ENCODE data around the gene CCNL2. TPM values are rescaled to one million over a fixed set of nuclear protein-coding genes. Genes with fewer than 3 reads are reported as not detected.
"Not testable (repeated sequence)": the region's sequence is repeated elsewhere in the genome, so short reads cannot be mapped to it uniquely, and the experiment has no call there.

CCNL2 gene
- total and polyA plus RNA-seq, 4 donors: 46.4 to 170 (median 104) TPM

DNA sequence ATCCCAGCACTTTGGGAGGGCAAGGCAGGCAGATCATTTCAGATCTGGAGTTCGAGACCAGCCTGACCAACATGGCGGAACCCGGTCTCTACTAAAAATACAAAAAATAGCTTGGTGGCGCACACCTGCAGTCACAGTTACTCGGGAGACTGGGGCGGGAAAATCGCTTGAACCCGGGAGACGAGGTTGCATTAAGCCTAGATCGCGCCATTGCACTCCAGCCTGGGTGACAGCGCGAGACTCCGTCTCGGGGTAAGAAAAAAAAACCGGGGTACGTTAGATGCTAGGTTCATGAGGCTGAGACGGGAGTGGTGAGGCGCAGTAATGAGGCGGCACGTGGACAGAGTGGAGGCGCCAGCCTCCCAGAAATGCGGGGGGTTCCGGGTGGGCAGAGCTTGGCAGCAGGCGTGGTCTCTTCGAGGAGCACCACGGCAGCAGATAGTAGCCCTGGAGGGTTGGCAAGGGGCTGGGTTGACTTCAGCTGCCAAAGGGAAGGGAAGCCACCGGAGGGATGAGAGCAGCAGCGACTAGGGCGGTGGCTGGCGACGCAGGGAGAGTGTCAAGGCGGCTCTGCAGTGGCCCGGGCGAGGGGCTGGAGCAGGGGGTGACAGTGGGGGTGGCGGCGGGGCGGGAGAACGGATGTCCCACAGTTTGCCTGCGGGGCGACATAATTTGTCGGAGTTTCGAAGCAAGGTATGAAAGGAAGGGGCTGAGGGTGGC, 7.1 kb upstream of the CCNL2 start:
- peaks cover 7 to 55% (median 42%) of the 10 kb centered on the region in 4 donors for H3K4me1 ChIP-seq (ENCODE audit: control insufficient read depth in 4 of 4, insufficient read depth in 4 of 4, low read length in 3 of 4)
- TF ChIP-seq HNF4A (conservative IDR thresholded peaks at IDR 0.05) (no peak), FOXA1 (IDR thresholded peaks at IDR 0.05) (no peak), SP1 (IDR thresholded peaks at IDR 0.05) (no peak), ATF3 (IDR thresholded peaks at IDR 0.05) (no peak), YY1 (IDR thresholded peaks at IDR 0.05) (no peak), NR2F2 (IDR thresholded peaks at IDR 0.05) (no peak), EGR1 (IDR thresholded peaks at IDR 0.05; ENCODE audit: low read depth in 2 of 2) (no peak), RAD21 (IDR thresholded peaks at IDR 0.05) (no peak), MAX (IDR thresholded peaks at IDR 0.05) (no peak), FOXA2 (IDR thresholded peaks at IDR 0.05) (no peak)
- TF ChIP-seq, protein P1, sequence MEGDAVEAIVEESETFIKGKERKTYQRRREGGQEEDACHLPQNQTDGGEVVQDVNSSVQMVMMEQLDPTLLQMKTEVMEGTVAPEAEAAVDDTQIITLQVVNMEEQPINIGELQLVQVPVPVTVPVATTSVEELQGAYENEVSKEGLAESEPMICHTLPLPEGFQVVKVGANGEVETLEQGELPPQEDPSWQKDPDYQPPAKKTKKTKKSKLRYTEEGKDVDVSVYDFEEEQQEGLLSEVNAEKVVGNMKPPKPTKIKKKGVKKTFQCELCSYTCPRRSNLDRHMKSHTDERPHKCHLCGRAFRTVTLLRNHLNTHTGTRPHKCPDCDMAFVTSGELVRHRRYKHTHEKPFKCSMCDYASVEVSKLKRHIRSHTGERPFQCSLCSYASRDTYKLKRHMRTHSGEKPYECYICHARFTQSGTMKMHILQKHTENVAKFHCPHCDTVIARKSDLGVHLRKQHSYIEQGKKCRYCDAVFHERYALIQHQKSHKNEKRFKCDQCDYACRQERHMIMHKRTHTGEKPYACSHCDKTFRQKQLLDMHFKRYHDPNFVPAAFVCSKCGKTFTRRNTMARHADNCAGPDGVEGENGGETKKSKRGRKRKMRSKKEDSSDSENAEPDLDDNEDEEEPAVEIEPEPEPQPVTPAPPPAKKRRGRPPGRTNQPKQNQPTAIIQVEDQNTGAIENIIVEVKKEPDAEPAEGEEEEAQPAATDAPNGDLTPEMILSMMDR (IDR thresholded peaks at IDR 0.05; ENCODE audit: low read depth, low read length, missing input control): no peak
- TF ChIP-seq, protein P2, sequence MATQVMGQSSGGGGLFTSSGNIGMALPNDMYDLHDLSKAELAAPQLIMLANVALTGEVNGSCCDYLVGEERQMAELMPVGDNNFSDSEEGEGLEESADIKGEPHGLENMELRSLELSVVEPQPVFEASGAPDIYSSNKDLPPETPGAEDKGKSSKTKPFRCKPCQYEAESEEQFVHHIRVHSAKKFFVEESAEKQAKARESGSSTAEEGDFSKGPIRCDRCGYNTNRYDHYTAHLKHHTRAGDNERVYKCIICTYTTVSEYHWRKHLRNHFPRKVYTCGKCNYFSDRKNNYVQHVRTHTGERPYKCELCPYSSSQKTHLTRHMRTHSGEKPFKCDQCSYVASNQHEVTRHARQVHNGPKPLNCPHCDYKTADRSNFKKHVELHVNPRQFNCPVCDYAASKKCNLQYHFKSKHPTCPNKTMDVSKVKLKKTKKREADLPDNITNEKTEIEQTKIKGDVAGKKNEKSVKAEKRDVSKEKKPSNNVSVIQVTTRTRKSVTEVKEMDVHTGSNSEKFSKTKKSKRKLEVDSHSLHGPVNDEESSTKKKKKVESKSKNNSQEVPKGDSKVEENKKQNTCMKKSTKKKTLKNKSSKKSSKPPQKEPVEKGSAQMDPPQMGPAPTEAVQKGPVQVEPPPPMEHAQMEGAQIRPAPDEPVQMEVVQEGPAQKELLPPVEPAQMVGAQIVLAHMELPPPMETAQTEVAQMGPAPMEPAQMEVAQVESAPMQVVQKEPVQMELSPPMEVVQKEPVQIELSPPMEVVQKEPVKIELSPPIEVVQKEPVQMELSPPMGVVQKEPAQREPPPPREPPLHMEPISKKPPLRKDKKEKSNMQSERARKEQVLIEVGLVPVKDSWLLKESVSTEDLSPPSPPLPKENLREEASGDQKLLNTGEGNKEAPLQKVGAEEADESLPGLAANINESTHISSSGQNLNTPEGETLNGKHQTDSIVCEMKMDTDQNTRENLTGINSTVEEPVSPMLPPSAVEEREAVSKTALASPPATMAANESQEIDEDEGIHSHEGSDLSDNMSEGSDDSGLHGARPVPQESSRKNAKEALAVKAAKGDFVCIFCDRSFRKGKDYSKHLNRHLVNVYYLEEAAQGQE (IDR thresholded peaks at IDR 0.05): no peak
- peaks cover 0 to 19% (median 12%) of the 10 kb centered on the region in 4 donors for H3K36me3 ChIP-seq (ENCODE audit: control insufficient read depth in 4 of 4, insufficient read depth in 3 of 4, low read depth in 1 of 4, low read length in 3 of 4)
- H3K27ac ChIP-seq (ENCODE audit: low read depth in 1 of 2, low read length in 2 of 2): peak overlapping the region; percentile 70 to 90
- WGBS: 40% methylated on average over 43 of the region's 43 CpGs
- H3K9ac ChIP-seq (ENCODE audit: low read depth in 1 of 2, low read length in 2 of 2): peak overlapping the region; percentile 47 to 99
- H3K9me3 ChIP-seq (ENCODE audit: control insufficient read depth in 4 of 4, low read length in 3 of 4): no peaks in the 10 kb centered on the region
- no peaks in the 10 kb centered on the region for H3K27me3 ChIP-seq (ENCODE audit: control insufficient read depth in 4 of 4, insufficient read depth in 4 of 4, low read length in 3 of 4)
- no peak for DNase-seq (ENCODE audit: low spot score)
- peak overlapping the region; percentile 96 to 98 (median 98) for H3K4me3 ChIP-seq (ENCODE audit: low read depth in 1 of 3, low read length in 3 of 3)

GRCh38 chr1:1403653-1404052, 4.5 kb upstream of the CCNL2 start:
- TF ChIP-seq EGR1 (IDR thresholded peaks at IDR 0.05; ENCODE audit: low read depth in 2 of 2): no peak
- no peak for TF ChIP-seq YY1 (IDR thresholded peaks at IDR 0.05)
- no peak for TF ChIP-seq ZBTB33 (IDR thresholded peaks at IDR 0.05)
- no peak for TF ChIP-seq RAD21 (IDR thresholded peaks at IDR 0.05)
- no peak for TF ChIP-seq SP1 (IDR thresholded peaks at IDR 0.05)
- TF ChIP-seq, protein P1 (IDR thresholded peaks at IDR 0.05; ENCODE audit: low read depth, low read length, missing input control): no peak
- Histone ChIP-seq H3K4me3 (ENCODE audit: low read depth in 1 of 3, low read length in 3 of 3) (no peak overlapping the region), H3K9me3 (ENCODE audit: control insufficient read depth in 4 of 4, low read length in 3 of 4) (no peaks in the 10 kb centered on the region), H3K4me1 (ENCODE audit: control insufficient read depth in 4 of 4, insufficient read depth in 4 of 4, low read length in 3 of 4) (peaks cover 2 to 63% (median 54%) of the 10 kb centered on the region in 4 donors), H3K27me3 (ENCODE audit: control insufficient read depth in 4 of 4, insufficient read depth in 4 of 4, low read length in 3 of 4) (no peaks in the 10 kb centered on the region), H3K36me3 (ENCODE audit: control insufficient read depth in 4 of 4, insufficient read depth in 3 of 4, low read depth in 1 of 4, low read length in 3 of 4) (peaks cover 0 to 19% (median 12%) of the 10 kb centered on the region in 4 donors), H3K27ac (ENCODE audit: low read depth in 1 of 2, low read length in 2 of 2) (no peak overlapping the region), H3K9ac (ENCODE audit: low read depth in 1 of 2, low read length in 2 of 2) (no peak overlapping the region)
- no peak for DNase-seq (ENCODE audit: low spot score)
- 84% methylated on average over 7 of the region's 7 CpGs for WGBS

- Histone ChIP-seq H3K4me1 (ENCODE audit: control insufficient read depth in 4 of 4, insufficient read depth in 4 of 4, low read length in 3 of 4) (peaks cover 2 to 62% (median 53%) of the 10 kb centered on the region in 4 donors), H3K36me3 (ENCODE audit: control insufficient read depth in 4 of 4, insufficient read depth in 3 of 4, low read depth in 1 of 4, low read length in 3 of 4) (peaks cover 0 to 19% (median 13%) of the 10 kb centered on the region in 4 donors), H3K27ac (ENCODE audit: low read depth in 1 of 2, low read length in 2 of 2) (peak overlapping the region in 1 of 2 donors; percentile 75)
- 83% methylated on average over 9 of the region's 9 CpGs for WGBS
- H3K9ac ChIP-seq (ENCODE audit: low read depth in 1 of 2, low read length in 2 of 2); H3K27me3 ChIP-seq (ENCODE audit: control insufficient read depth in 4 of 4, insufficient read depth in 4 of 4, low read length in 3 of 4); H3K9me3 ChIP-seq (ENCODE audit: control insufficient read depth in 4 of 4, low read length in 3 of 4); H3K4me3 ChIP-seq (ENCODE audit: low read depth in 1 of 3, low read length in 3 of 3); DNase-seq (ENCODE audit: low spot score): not testable (repeated sequence)
Observed at GRCh38 chr1:1402901-1403392, 3.8 kb upstream of the CCNL2 start.
